HPDE6-E6E7 (cell line): Measurements from ENCODE around the gene HLCS.
A peak's percentile ranks its signal among the peaks of the same experiment; 100 is the strongest.

ENCODE experiments used
- DNase-seq: peaks from one replicate; pipeline ENCODE4 v3.0.0; 2011; ENCODE audit warnings: missing footprints; ENCODE audit errors: extremely low spot score

The HLCS gene

GRCh38 chr21:36813052-36813451, 153.4 kb downstream of the HLCS start:
- DNase-seq, result no peak

- DNase-seq, result no peak
Measured at GRCh38 chr21:36811762-36812161, 154.7 kb downstream of the HLCS start.

GRCh38 chr21:36810443-36810842, 156.0 kb downstream of the HLCS start:
- DNase-seq, result no peak

GRCh38 chr21:36807422-36807928, 159.0 kb downstream of the HLCS start:
- DNase-seq, result no peak

GRCh38 chr21:36806103-36806502, 160.4 kb downstream of the HLCS start:
- no peak for DNase-seq

- no peak for DNase-seq
Measured at GRCh38 chr21:36804874-36805611, 161.4 kb downstream of the HLCS start.

GRCh38 chr21:36803816-36804439, 162.5 kb downstream of the HLCS start:
- no peak for DNase-seq

GRCh38 chr21:36803051-36803645, 163.3 kb downstream of the HLCS start:
- no peak for DNase-seq

- no peak for DNase-seq
Measured at GRCh38 chr21:36800734-36801133, 165.7 kb downstream of the HLCS start.

- no peak for DNase-seq
Measured at GRCh38 chr21:36799869-36800268, 166.6 kb downstream of the HLCS start.

GRCh38 chr21:36798491-36798890, 168.0 kb downstream of the HLCS start:
- DNase-seq, result no peak

GRCh38 chr21:36796070-36796469, 170.4 kb downstream of the HLCS start:
- no peak for DNase-seq

GRCh38 chr21:36792505-36792967, 173.9 kb downstream of the HLCS start:
- DNase-seq, result peak; percentile 82

- DNase-seq, result no peak
Measured at GRCh38 chr21:36791695-36792470, 174.6 kb downstream of the HLCS start.

GRCh38 chr21:36791180-36791579, 175.3 kb downstream of the HLCS start:
- no peak for DNase-seq

GRCh38 chr21:36790616-36791015, 175.9 kb downstream of the HLCS start:
- no peak for DNase-seq

- peak; percentile 60 for DNase-seq
Measured at GRCh38 chr21:36788120-36788638, 178.3 kb downstream of the HLCS start.

- DNase-seq, result no peak
Measured at GRCh38 chr21:36786186-36786585, 180.3 kb downstream of the HLCS start.

GRCh38 chr21:36785615-36786014, 180.9 kb downstream of the HLCS start:
- DNase-seq, result no peak

GRCh38 chr21:36784947-36785346, 181.5 kb downstream of the HLCS start:
- peak; percentile 36 for DNase-seq

GRCh38 chr21:36783612-36784374, 182.7 kb downstream of the HLCS start:
- peak; percentile 82 for DNase-seq
